ENCODE measurements around the gene LMOD1.
"Not testable (repeated sequence)": the region's sequence is repeated elsewhere in the genome, so short reads cannot be mapped to it uniquely, and the experiment has no call there.

Gene LMOD1

GRCh38 chr1:201940316-201940715, 6.0 kb downstream of the LMOD1 start:
- CTCF ChIA-PET, DNase-seq, H3K36me3 Mint-ChIP-seq, H3K4me3 Mint-ChIP-seq, H3K9me3 Mint-ChIP-seq, H3K27ac Mint-ChIP-seq, H3K4me1 Mint-ChIP-seq: not testable (repeated sequence)
- H3K27me3 Mint-ChIP-seq = peaks cover 63% of the 10 kb centered on the region

GRCh38 chr1:201939574-201939973, 6.8 kb downstream of the LMOD1 start:
- Mint-ChIP-seq H3K36me3 (no peaks in the 10 kb centered on the region), H3K4me1 (no peaks in the 10 kb centered on the region), H3K4me3 (no peak overlapping the region), H3K9me3 (no peaks in the 10 kb centered on the region), H3K27me3 (peaks cover 62% of the 10 kb centered on the region), H3K27ac (no peak overlapping the region)
- DNase-seq = no peak
- CTCF ChIA-PET = no interaction called here

- no peaks in the 10 kb centered on the region for H3K4me1 Mint-ChIP-seq
- H3K27ac Mint-ChIP-seq = no peak overlapping the region
- H3K4me3 Mint-ChIP-seq = no peak overlapping the region
- H3K9me3 Mint-ChIP-seq = no peaks in the 10 kb centered on the region
- CTCF ChIA-PET = no interaction called here
- no peak for DNase-seq
- peaks cover 61% of the 10 kb centered on the region for H3K27me3 Mint-ChIP-seq
- no peaks in the 10 kb centered on the region for H3K36me3 Mint-ChIP-seq
Observed at GRCh38 chr1:201939148-201939547, 7.2 kb downstream of the LMOD1 start.

GRCh38 chr1:201938440-201939035, 7.8 kb downstream of the LMOD1 start:
- DNase-seq = no peak
- no peaks in the 10 kb centered on the region for H3K36me3 Mint-ChIP-seq
- no peak overlapping the region for H3K27ac Mint-ChIP-seq
- peaks cover 59% of the 10 kb centered on the region for H3K27me3 Mint-ChIP-seq
- CTCF ChIA-PET = no interaction called here
- H3K4me3 Mint-ChIP-seq = no peak overlapping the region
- no peaks in the 10 kb centered on the region for H3K4me1 Mint-ChIP-seq
- H3K9me3 Mint-ChIP-seq = no peaks in the 10 kb centered on the region

DNA sequence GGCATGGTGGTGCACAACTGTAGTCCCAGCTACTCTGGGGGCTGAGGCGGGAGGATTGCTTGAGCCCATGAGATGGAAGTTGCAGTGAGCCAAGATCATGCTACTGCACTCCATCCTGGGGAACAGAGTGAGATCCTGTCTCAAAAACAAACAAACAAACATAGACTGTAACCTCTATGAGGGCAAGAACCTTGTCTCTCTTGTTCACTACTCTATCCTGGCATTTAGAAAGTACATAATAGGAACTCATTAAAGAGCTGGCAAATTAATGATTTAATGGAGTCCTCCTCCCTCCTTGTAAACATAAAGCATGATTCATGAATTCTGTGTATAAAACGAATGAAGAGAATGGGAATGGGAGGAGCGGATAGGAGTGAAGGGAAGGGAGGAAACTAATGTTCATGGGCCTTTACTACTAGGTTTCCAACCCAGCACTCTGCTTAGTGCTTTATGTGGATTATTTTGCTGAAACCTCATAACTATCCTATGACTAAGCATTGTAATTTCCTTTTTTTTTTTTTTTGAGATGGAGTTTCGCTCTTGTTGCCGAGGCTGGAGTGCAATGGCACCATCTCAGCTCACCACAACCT, 8.6 kb downstream of the LMOD1 start:
- Mint-ChIP-seq H3K4me3 (no peak overlapping the region), H3K4me1 (no peaks in the 10 kb centered on the region), H3K36me3 (no peaks in the 10 kb centered on the region), H3K9me3 (no peaks in the 10 kb centered on the region), H3K27me3 (peaks cover 55% of the 10 kb centered on the region), H3K27ac (no peak overlapping the region)
- CTCF ChIA-PET = no interaction called here
- DNase-seq = no peak

GRCh38 chr1:201933840-201934430, 12.4 kb downstream of the LMOD1 start:
- Mint-ChIP-seq H3K27ac (no peak overlapping the region), H3K27me3 (peaks cover 39% of the 10 kb centered on the region), H3K4me3 (no peak overlapping the region), H3K36me3 (no peaks in the 10 kb centered on the region), H3K9me3 (no peaks in the 10 kb centered on the region), H3K4me1 (no peaks in the 10 kb centered on the region)
- CTCF ChIA-PET = no interaction called here
- no peak for DNase-seq

- CTCF ChIA-PET = no interaction called here
- H3K4me3 Mint-ChIP-seq = no peak overlapping the region
- H3K9me3 Mint-ChIP-seq = no peaks in the 10 kb centered on the region
- no peak overlapping the region for H3K27ac Mint-ChIP-seq
- H3K4me1 Mint-ChIP-seq = no peaks in the 10 kb centered on the region
- no peak for DNase-seq
- H3K36me3 Mint-ChIP-seq = no peaks in the 10 kb centered on the region
- peaks cover 22% of the 10 kb centered on the region for H3K27me3 Mint-ChIP-seq
Observed at GRCh38 chr1:201930803-201931202, 15.5 kb downstream of the LMOD1 start.

DNA sequence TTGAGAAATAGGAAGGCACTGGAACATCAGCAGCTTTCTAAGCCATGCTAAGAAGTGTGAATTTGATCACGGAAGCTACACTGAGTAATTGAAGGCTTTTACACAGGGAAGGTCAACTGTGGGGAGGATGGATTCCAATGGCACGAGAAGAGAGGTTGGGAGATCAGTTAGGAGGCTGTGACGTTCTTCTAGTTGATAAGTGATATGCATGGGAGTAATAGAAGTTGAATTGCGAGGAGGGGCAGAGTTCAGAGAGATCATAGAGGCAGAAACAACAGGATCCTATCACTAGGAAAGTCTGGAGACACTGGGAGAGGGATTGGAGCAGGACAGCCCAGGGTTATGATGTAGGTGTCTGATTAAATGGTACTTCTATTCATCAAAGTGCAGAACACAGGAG, 16.2 kb downstream of the LMOD1 start:
- H3K27me3 Mint-ChIP-seq = peaks cover 25% of the 10 kb centered on the region
- CTCF ChIA-PET = no interaction called here
- DNase-seq = no peak
- no peaks in the 10 kb centered on the region for H3K36me3 Mint-ChIP-seq
- H3K4me3 Mint-ChIP-seq = no peak overlapping the region
- no peaks in the 10 kb centered on the region for H3K4me1 Mint-ChIP-seq
- H3K9me3 Mint-ChIP-seq = no peaks in the 10 kb centered on the region
- H3K27ac Mint-ChIP-seq = no peak overlapping the region

DNA sequence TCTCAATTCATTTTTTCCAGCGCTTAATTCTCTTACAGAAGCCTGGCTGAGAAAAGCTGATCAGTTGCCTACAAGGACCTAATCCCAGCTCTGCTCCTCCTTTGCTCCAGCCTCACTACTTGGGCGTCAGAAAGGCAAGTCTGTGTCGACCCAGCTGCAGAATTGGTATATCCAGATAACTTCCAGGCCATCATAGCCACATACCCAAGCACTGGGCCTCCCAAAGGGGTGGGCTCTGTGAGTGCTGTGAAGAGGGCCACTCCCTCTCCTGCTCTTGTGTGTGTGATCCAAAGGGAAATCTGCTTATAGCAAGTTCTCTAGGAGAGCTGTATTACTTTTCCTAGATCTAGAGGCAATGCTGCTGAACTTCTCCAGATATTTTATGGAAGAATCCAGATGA, 18.1 kb downstream of the LMOD1 start:
- no peak overlapping the region for H3K4me3 Mint-ChIP-seq
- CTCF ChIA-PET = interaction anchor here (0.9 to 1.1 kb wide), 2 partner anchors 32 to 46 kb away, joined by 3 to 5 read pairs; no protein-coding TSS in a partner anchor
- H3K27ac Mint-ChIP-seq = no peak overlapping the region
- H3K36me3 Mint-ChIP-seq = no peaks in the 10 kb centered on the region
- no peaks in the 10 kb centered on the region for H3K9me3 Mint-ChIP-seq
- H3K27me3 Mint-ChIP-seq = peaks cover 27% of the 10 kb centered on the region
- DNase-seq = no peak
- H3K4me1 Mint-ChIP-seq = no peaks in the 10 kb centered on the region

- Mint-ChIP-seq H3K4me1 (no peaks in the 10 kb centered on the region), H3K27ac (no peak overlapping the region), H3K9me3 (no peaks in the 10 kb centered on the region), H3K27me3 (peaks cover 27% of the 10 kb centered on the region), H3K4me3 (no peak overlapping the region), H3K36me3 (no peaks in the 10 kb centered on the region)
- no peak for DNase-seq
- CTCF ChIA-PET = no interaction called here
Observed at GRCh38 chr1:201925981-201926645, 20.2 kb downstream of the LMOD1 start.

- DNase-seq = no peak
- Mint-ChIP-seq H3K27me3 (peaks cover 27% of the 10 kb centered on the region), H3K4me3 (no peak overlapping the region), H3K9me3 (no peaks in the 10 kb centered on the region), H3K36me3 (no peaks in the 10 kb centered on the region), H3K27ac (no peak overlapping the region), H3K4me1 (no peaks in the 10 kb centered on the region)
- CTCF ChIA-PET = no interaction called here
Observed at GRCh38 chr1:201925301-201925567, 21.1 kb downstream of the LMOD1 start.

DNA sequence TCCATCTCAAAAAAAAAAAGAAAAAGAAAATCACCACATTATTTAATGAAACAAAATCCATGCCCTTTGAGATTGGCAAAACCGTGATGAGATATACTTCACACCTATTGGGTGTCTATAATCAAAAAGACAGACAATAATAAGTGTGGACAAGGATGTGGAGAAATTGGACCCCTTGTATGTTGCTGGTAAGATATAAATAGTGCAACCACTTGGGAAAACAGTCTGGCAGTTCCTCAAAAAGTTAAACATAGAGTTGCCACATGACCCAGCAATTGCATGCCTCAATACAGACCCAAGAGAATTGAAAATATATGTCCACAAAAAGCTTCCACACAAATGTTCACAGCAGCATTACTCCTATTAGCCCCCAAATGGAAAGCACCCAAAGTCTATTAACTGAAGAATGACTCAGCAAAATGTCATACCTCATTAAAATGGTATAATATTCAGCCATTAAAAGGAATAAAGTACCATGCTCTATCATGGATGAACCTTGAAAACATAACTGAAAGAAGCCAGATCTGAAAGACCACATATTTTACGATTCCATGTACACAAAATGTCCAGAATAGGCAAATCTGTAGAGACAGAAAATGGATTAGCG, 24.3 kb downstream of the LMOD1 start:
- Mint-ChIP-seq H3K27ac (no peak overlapping the region), H3K36me3 (no peaks in the 10 kb centered on the region), H3K4me3 (no peak overlapping the region), H3K9me3 (no peaks in the 10 kb centered on the region), H3K4me1 (no peaks in the 10 kb centered on the region), H3K27me3 (peaks cover 42% of the 10 kb centered on the region)
- DNase-seq = no peak
- CTCF ChIA-PET = no interaction called here

DNA sequence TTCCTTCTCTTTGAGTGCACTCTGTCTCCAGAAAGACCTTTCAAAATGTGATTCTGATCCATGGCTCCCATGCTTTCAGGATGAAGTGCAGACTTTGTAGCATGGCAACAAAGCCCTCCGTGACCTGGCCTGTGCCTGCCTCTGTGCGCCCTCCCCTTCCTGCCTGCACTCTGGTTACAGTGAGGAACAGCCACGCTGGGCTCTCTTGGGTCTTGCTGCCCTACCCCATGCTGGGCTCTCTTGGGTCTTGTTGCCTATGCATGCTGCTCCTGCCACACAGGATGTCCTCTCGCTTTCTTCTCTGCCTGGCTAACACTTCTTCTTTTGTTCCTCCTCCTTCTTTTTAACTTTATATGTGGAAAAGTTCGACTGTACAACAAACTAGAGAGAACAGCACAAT, 28.0 kb downstream of the LMOD1 start:
- H3K36me3 Mint-ChIP-seq = no peaks in the 10 kb centered on the region
- H3K4me1 Mint-ChIP-seq = no peaks in the 10 kb centered on the region
- no peak overlapping the region for H3K4me3 Mint-ChIP-seq
- H3K27ac Mint-ChIP-seq = no peak overlapping the region
- peaks cover 34% of the 10 kb centered on the region for H3K27me3 Mint-ChIP-seq
- DNase-seq = no peak
- CTCF ChIA-PET = no interaction called here
- H3K9me3 Mint-ChIP-seq = no peaks in the 10 kb centered on the region

DNA sequence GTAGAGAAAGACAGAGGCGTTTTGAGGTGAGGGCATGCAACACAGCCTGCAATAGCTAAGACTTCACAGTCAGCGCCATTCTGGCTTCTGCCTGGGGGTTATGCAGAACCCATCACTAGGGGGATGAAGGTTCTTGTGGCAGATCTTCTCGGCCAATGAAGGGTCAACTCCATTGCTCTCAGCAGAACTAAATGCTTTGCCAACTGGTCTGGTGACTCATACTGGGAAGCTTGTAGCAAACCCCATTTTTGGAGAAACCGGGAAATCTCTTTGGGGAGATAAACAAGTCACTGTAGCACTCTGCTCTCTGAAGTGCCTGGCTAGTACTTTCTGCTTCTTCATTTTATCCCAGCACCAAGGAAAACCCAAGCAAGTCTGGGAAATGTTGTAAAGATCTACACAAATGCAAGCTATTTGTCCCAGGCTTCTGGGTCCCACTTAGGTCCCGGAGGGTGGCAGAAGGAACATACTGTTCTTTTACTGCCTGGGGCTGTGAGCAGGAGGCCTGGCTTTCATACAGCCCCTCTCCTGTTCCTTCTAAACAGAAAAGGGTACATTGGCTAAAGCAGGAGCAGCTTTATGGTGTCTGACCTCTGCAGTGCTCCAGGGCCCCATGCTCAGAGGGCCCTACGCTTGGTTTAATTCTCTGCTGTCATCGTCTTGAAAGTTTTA, 28.9 kb downstream of the LMOD1 start:
- CTCF ChIA-PET = interaction anchor here (0.7 kb wide), 1 partner anchor 21 kb away, joined by 3 read pairs; no protein-coding TSS in a partner anchor
- H3K4me1 Mint-ChIP-seq = no peaks in the 10 kb centered on the region
- H3K27me3 Mint-ChIP-seq = peaks cover 34% of the 10 kb centered on the region
- no peak overlapping the region for H3K27ac Mint-ChIP-seq
- no peak for DNase-seq
- H3K4me3 Mint-ChIP-seq = no peak overlapping the region
- H3K9me3 Mint-ChIP-seq = no peaks in the 10 kb centered on the region
- H3K36me3 Mint-ChIP-seq = no peaks in the 10 kb centered on the region
